IMR-90 (cell line): ENCODE data around the gene PAQR5. TPM values are rescaled to one million over a fixed set of nuclear protein-coding genes. Genes with fewer than 3 reads are reported as not detected.

Source experiments
- ATAC-seq: fragments of 200-7000 bp; cut with Tn5 transposase; 2 replicates; pipeline ENCODE4 v1.9.1; 2020; ENCODE audit warnings: low read depth, mild to moderate bottlenecking, moderate library complexity
- BruUV-seq: library from RNA; stranded (reverse); fragments of 400-500 nt; replicated peaks from 2 replicates; lab custom pipeline; 2021; lab: Mats Ljungman, UMichigan
- CTCF ChIA-PET: fragments of 300-600 bp; formaldehyde crosslinking; extraction: SDS; loops from one replicate; lab custom pipeline; 2021; ENCODE audit warnings: antibody characterized with exemption; lab: Yijun Ruan, JAX
- POLR2A ChIA-PET: fragments of 300-600 bp; sonication (Branson Sonifier 250); formaldehyde crosslinking; loops from one replicate; lab custom pipeline; 2022; ENCODE audit warnings: antibody characterized with exemption; ENCODE audit not compliant: unreplicated experiment; lab: Charles Lee
- DNase-seq: peaks from one replicate; pipeline ENCODE4 v3.0.0; 2013
- H2AFZ ChIP-seq: replicated peaks from 2 replicates; pipeline ENCODE3; 2013; ENCODE audit warnings: low read length, mild to moderate bottlenecking; ENCODE audit not compliant: poor library complexity
- H2AK5ac ChIP-seq: 2 replicates; pipeline ENCODE4 v1.6.1; 2013; ENCODE audit warnings: low read depth, low read length, inconsistent platforms
- H2AK9ac ChIP-seq: replicated peaks from 2 replicates; pipeline ENCODE3; 2013; ENCODE audit warnings: mild to moderate bottlenecking, low read depth, low read length, moderate library complexity; ENCODE audit not compliant: poor library complexity
- H2BK120ac ChIP-seq: 2 replicates; pipeline ENCODE4 v1.6.1; 2013; ENCODE audit warnings: low read depth, low read length, inconsistent platforms
- H2BK15ac ChIP-seq: 3 replicates; pipeline ENCODE4 v1.6.1; 2013; ENCODE audit warnings: low read depth, low read length, inconsistent platforms
- H2BK20ac ChIP-seq: 2 replicates; pipeline ENCODE4 v1.6.1; 2013; ENCODE audit warnings: low read depth, mild to moderate bottlenecking, inconsistent platforms, low read length, moderate library complexity
- H2BK5ac ChIP-seq: 2 replicates; pipeline ENCODE4 v1.6.1; 2013; ENCODE audit warnings: mild to moderate bottlenecking, low read depth, low read length, inconsistent platforms; ENCODE audit not compliant: poor library complexity, severe bottlenecking
- H3K14ac ChIP-seq: replicated peaks from 2 replicates; pipeline ENCODE4 v1.6.1; 2013; ENCODE audit warnings: low read depth, low read length, inconsistent platforms
- H3K18ac ChIP-seq: 2 replicates; pipeline ENCODE4 v1.6.1; 2013; ENCODE audit warnings: low read depth, low read length, control low read depth
- H3K23ac ChIP-seq: 2 replicates; pipeline ENCODE4 v1.6.1; 2013; ENCODE audit warnings: low read depth, low read length, inconsistent platforms
- H3K27ac ChIP-seq: 2 replicates; pipeline ENCODE4 v1.5.1; 2013; ENCODE audit warnings: mild to moderate bottlenecking, control low read depth, low read length; ENCODE audit not compliant: insufficient read depth
- H3K27me3 ChIP-seq: 2 replicates; pipeline ENCODE4 v1.6.1; 2013; ENCODE audit warnings: low read length; ENCODE audit not compliant: control insufficient read depth, insufficient read depth
- H3K36me3 ChIP-seq: 2 replicates; pipeline ENCODE4 v1.6.1; 2013; ENCODE audit warnings: low read length, mixed read lengths; ENCODE audit not compliant: control insufficient read depth, insufficient read depth
- H3K4ac ChIP-seq: 2 replicates; pipeline ENCODE4 v1.6.1; 2013; ENCODE audit warnings: low read depth, low read length, inconsistent platforms
- H3K4me1 ChIP-seq: 2 replicates; pipeline ENCODE4 v1.6.1; 2013; ENCODE audit warnings: low read length, mixed read lengths; ENCODE audit not compliant: control insufficient read depth, insufficient read depth
- H3K4me2 ChIP-seq: 2 replicates; pipeline ENCODE4 v1.6.1; 2013; ENCODE audit warnings: low read depth, mild to moderate bottlenecking, control low read depth, low read length, moderate library complexity
- H3K4me3 ChIP-seq: 2 replicates; pipeline ENCODE4 v1.5.1; 2013; ENCODE audit warnings: low read depth, mild to moderate bottlenecking, control low read depth, low read length, moderate library complexity; ENCODE audit not compliant: insufficient read depth
- H3K56ac ChIP-seq: 2 replicates; pipeline ENCODE4 v1.6.1; 2013; ENCODE audit warnings: low read length, inconsistent platforms; ENCODE audit not compliant: insufficient read depth; ENCODE audit errors: extremely low read depth
- H3K79me1 ChIP-seq, 2 experiments: 2 replicates each; pipeline ENCODE4 v1.6.1; 2013; ENCODE audit warnings: low read length in 2 of 2, inconsistent platforms in 1 of 2, low read depth in 1 of 2
- H3K9ac ChIP-seq: 2 replicates; pipeline ENCODE4 v1.6.1; 2013; ENCODE audit warnings: low read depth, low read length, control low read depth
- H3K9me1 ChIP-seq: 2 replicates; pipeline ENCODE4 v1.6.1; 2013; ENCODE audit warnings: low read length, inconsistent platforms; ENCODE audit not compliant: insufficient read depth
- H3K9me3 ChIP-seq: 2 replicates; pipeline ENCODE4 v1.6.1; 2013; ENCODE audit warnings: low read length; ENCODE audit not compliant: control insufficient read depth, insufficient read depth
- H4K20me1 ChIP-seq: 2 replicates; pipeline ENCODE4 v1.6.1; 2013; ENCODE audit warnings: low read length, inconsistent platforms; ENCODE audit not compliant: insufficient read depth
- H4K5ac ChIP-seq: 2 replicates; pipeline ENCODE4 v1.6.1; 2013; ENCODE audit warnings: mild to moderate bottlenecking, low read depth, low read length, control low read depth
- H4K8ac ChIP-seq, 2 experiments: 2 replicates each; pipeline ENCODE4 v1.6.1; 2013; ENCODE audit warnings: low read depth in 2 of 2, low read length in 2 of 2, control low read depth in 1 of 2, inconsistent platforms in 1 of 2
- H4K91ac ChIP-seq: 2 replicates; pipeline ENCODE4 v1.6.1; 2013; ENCODE audit warnings: low read depth, low read length, inconsistent platforms; ENCODE audit not compliant: insufficient read depth
- BHLHE40 ChIP-seq: fragments of 150-350 bp; IDR thresholded peaks from 2 replicates; pipeline ENCODE4 v1.6.1; 2016; ENCODE audit warnings: mild to moderate bottlenecking, low read depth, low read length
- CEBPB ChIP-seq: IDR thresholded peaks from 2 replicates; pipeline ENCODE4 v1.6.1; 2012; ENCODE audit warnings: low read depth, low read length, improper control_type of control experiment
- CHD1 ChIP-seq: IDR thresholded peaks from 2 replicates; pipeline ENCODE4 v1.6.1; 2012; ENCODE audit warnings: low read depth, low read length, improper control_type of control experiment
- CTCF ChIP-seq: conservative IDR thresholded peaks from 2 replicates; pipeline ENCODE4 v1.5.1; 2012; ENCODE audit warnings: mild to moderate bottlenecking, low read depth, low read length, improper control_type of control experiment
- ELK1 ChIP-seq: fragments of 150-350 bp; IDR thresholded peaks from 2 replicates; pipeline ENCODE4 v1.6.1; 2016; ENCODE audit warnings: low read depth, mild to moderate bottlenecking, low read length, moderate library complexity, borderline replicate concordance
- FOS ChIP-seq: fragments of 150-350 bp; IDR thresholded peaks from 2 replicates; pipeline ENCODE4 v1.6.1; 2016; ENCODE audit warnings: low read depth, low read length
- MAFK ChIP-seq: IDR thresholded peaks from 2 replicates; pipeline ENCODE4 v1.6.1; 2012; ENCODE audit warnings: low read depth, low read length, improper control_type of control experiment
- MAZ ChIP-seq: IDR thresholded peaks from 2 replicates; pipeline ENCODE4 v1.6.1; 2012; ENCODE audit warnings: low read depth, mild to moderate bottlenecking, low read length, improper control_type of control experiment, moderate library complexity, borderline replicate concordance
- MXI1 ChIP-seq: IDR thresholded peaks from 2 replicates; pipeline ENCODE4 v1.6.1; 2012; ENCODE audit warnings: low read depth, mild to moderate bottlenecking, low read length, moderate library complexity, borderline replicate concordance
- NFE2L2 ChIP-seq: fragments of 150-350 bp; IDR thresholded peaks from 2 replicates; pipeline ENCODE4 v1.6.1; 2016; ENCODE audit warnings: low read depth, mild to moderate bottlenecking, low read length
- POLR2A ChIP-seq: IDR thresholded peaks from 2 replicates; pipeline ENCODE4 v1.6.1; 2012; ENCODE audit warnings: mild to moderate bottlenecking, low read depth, low read length
- RAD21 ChIP-seq: IDR thresholded peaks from 2 replicates; pipeline ENCODE4 v1.6.1; 2012; ENCODE audit warnings: low read length, improper control_type of control experiment
- RCOR1 ChIP-seq: IDR thresholded peaks from 2 replicates; pipeline ENCODE4 v1.6.1; 2012; ENCODE audit warnings: mild to moderate bottlenecking, low read length, improper control_type of control experiment; ENCODE audit not compliant: insufficient replicate concordance
- RFX5 ChIP-seq: IDR thresholded peaks from 2 replicates; pipeline ENCODE4 v1.8.0; 2012; ENCODE audit warnings: low read depth, mild to moderate bottlenecking, low read length, moderate library complexity
- SMC3 ChIP-seq: fragments of 150-350 bp; IDR thresholded peaks from 2 replicates; pipeline ENCODE4 v1.6.1; 2016; ENCODE audit warnings: low read depth, mild to moderate bottlenecking, antibody characterized with exemption, low read length, moderate library complexity
- WGBS, 2 experiments: methylation state at CpG; one replicate each; pipeline versions ENCODE4 v1.1.5 to v1.1.7; 2013; ENCODE audit warnings: missing lambda C conversion rate in 2 of 2; ENCODE audit not compliant: insufficient read length in 1 of 2; ENCODE audit errors: extremely low coverage in 2 of 2; 5-methylcytosine and 5-hydroxymethylcytosine counted together
- dilution Hi-C: fragments of 300-500 bp; cut with HindIII; formaldehyde crosslinking; loops from one replicate; pipeline ENCODE4 v1.14.3; 2018; ENCODE audit warnings: low sequenced_read_pairs; ENCODE audit not compliant: unreplicated experiment
- in situ Hi-C: fragments of 300-500 bp; cut with MboI; formaldehyde crosslinking; loops from 3 replicates; pipeline ENCODE4 v1.14.3; 2019; ENCODE audit warnings: low sequenced_read_pairs, inconsistent platforms, mixed read lengths
- intact Hi-C: fragments of 100-400 bp; cut with micrococcal nuclease; formaldehyde crosslinking; loops from 2 replicates; pipeline ENCODE4 v1.10.0; 2022
- polyA plus RNA-seq, 3 experiments: library from polyadenylated mRNA; depleted of rRNA; stranded (reverse); fragments of >200 nt; gene quantifications; 2 replicates each; pipeline ENCODE4 v1.2.3, GENCODE V29; 2012; ENCODE audit warnings: low replicate concordance in 1 of 3
- total RNA-seq: library from RNA; depleted of rRNA; stranded (reverse); fragments of >200 nt; gene quantifications from 2 replicates; pipeline ENCODE4 v1.2.3, GENCODE V29; 2012
- TF ChIP-seq, protein P1 (sequence below): fragments of 150-350 bp; IDR thresholded peaks from 2 replicates; pipeline ENCODE4 v1.6.1; 2017; ENCODE audit warnings: mild to moderate bottlenecking, antibody characterized with exemption, low read length, low read depth

PAQR5 gene
- total and polyA plus RNA-seq, 2 of the 4 experiments (the other 2 are of a cell fraction), result 2.3 to 2.7 TPM

- no peak for ATAC-seq
- Histone ChIP-seq H3K27me3 (no peaks in the 10 kb centered on the region), H2BK120ac (no peak overlapping the region), H2AK9ac (no peak overlapping the region), H3K36me3 (no peaks in the 10 kb centered on the region), H3K79me1 (no peaks in the 10 kb centered on the region), H3K9ac (no peak overlapping the region), H4K8ac (no peak overlapping the region), H3K9me3 (0 out of 2 replicates have a peak, but pooled peaks cover 2% of the 10 kb centered on the region), H3K4me1 (no peaks in the 10 kb centered on the region), H2AFZ (no peak overlapping the region), H3K27ac (no peak overlapping the region), H2BK5ac (no peak overlapping the region), H2BK15ac (no peak overlapping the region), H3K23ac (no peak overlapping the region), H2AK5ac (no peak overlapping the region), H2BK20ac (no peak overlapping the region), H3K4me3 (no peak overlapping the region), H3K56ac (no peak overlapping the region), H3K4me2 (no peak overlapping the region), H3K9me1 (no peaks in the 10 kb centered on the region), H3K18ac (no peak overlapping the region), H3K4ac (no peak overlapping the region), H4K5ac (no peak overlapping the region), H3K14ac (no peak overlapping the region), H4K91ac (no peak overlapping the region), H4K20me1 (no peaks in the 10 kb centered on the region)
- dilution Hi-C loops (no loop called here), in situ Hi-C loops (no loop called here), intact Hi-C loops (no loop called here)
- CTCF ChIA-PET, result interaction anchor here (0.8 kb wide), 1 partner anchor 24 kb away, joined by 4 read pairs; no protein-coding TSS in a partner anchor
- BruUV-seq, result no TSS peak
- POLR2A ChIA-PET, result no interaction called here
- no peak for TF ChIP-seq NFE2L2
- TF ChIP-seq MAZ, result no peak
- TF ChIP-seq, protein P1, sequence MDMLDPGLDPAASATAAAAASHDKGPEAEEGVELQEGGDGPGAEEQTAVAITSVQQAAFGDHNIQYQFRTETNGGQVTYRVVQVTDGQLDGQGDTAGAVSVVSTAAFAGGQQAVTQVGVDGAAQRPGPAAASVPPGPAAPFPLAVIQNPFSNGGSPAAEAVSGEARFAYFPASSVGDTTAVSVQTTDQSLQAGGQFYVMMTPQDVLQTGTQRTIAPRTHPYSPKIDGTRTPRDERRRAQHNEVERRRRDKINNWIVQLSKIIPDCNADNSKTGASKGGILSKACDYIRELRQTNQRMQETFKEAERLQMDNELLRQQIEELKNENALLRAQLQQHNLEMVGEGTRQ, result no peak
- TF ChIP-seq CHD1, result no peak
- TF ChIP-seq MXI1, result no peak
- TF ChIP-seq ELK1, result no peak
- TF ChIP-seq MAFK, result no peak
- TF ChIP-seq CTCF, result no peak
- TF ChIP-seq BHLHE40, result no peak
- no peak for TF ChIP-seq FOS
- no peak for TF ChIP-seq RFX5
- no peak for TF ChIP-seq POLR2A
- TF ChIP-seq RCOR1, result no peak
- TF ChIP-seq SMC3, result no peak
- no peak for TF ChIP-seq CEBPB
- no peak for TF ChIP-seq RAD21
- DNase-seq, result no peak
- no CpG with 5 or more reads among the region's 2 CpGs for WGBS, 2 experiments
These were observed 70.9 kb downstream of the PAQR5 start for GRCh38 chr15:69369631-69370030.
